Forelimb muscle (tissue), 1 donor: ENCODE results near the gene RFWD3. TPM values are rescaled to one million over a fixed set of nuclear protein-coding genes. Genes with fewer than 3 reads are reported as not detected.

ENCODE experiments used
- DNase-seq: peaks from one replicate; pipeline ENCODE4 v3.0.0-alpha.2; 2013; ENCODE audit warnings: low read depth
- polyA plus RNA-seq: library from polyadenylated mRNA; unstranded; fragments of 120-200 nt; gene quantifications from one replicate; pipeline ENCODE4 v1.2.1, GENCODE V29; 2013; ENCODE audit not compliant: insufficient read length

Gene RFWD3
- polyA plus RNA-seq, 1 donor = 9.1 TPM

DNA sequence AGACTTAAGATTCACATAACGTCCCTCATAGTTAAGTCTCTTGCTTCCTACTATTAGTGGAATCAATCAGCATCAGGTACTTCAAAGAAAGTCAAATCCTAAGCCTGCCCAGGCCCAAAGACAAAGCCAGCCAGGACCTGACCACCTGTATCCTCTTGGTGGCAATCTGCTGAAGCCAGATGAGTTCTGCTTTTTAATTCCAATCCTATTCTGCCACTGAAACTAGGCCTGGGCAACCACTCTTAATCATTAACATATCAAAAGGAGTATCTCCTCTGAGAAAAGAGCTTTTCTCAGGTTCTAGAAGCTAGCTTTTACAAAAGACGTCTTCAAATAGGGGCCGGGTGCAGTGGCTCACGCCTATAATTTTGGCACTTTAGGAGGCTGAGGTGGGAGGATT lies 44.7 kb downstream of the RFWD3 start:
- no peak for DNase-seq

DNA sequence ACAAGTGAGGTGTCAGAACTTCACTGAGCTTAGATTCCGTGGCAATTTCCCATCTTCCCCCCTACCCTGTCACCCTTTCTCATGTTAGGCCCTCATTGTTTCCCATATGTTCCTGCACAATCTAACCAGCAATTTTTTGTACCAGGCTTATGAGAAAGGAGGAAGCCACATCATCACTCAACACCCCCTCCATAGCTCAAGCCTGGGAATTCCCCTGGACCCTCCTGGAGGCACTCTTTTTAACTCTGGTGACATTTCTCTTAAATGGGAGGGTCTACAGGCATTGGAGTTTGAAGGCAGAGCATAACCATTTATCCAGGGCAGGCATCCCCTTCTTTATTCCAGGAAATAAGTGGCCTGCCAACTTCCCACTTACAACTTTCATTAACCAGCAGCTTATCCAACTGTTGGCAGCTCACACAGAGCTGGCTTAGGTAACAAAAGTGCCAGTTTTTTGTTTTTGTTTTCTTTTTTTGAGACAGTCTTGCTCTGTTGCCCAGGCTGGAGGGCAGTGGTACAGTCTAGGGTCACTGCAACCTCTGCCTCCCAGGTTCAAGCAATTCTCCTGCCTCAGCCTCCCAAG lies 49.4 kb downstream of the RFWD3 start:
- no peak for DNase-seq

- DNase-seq = no peak
Measured at GRCh38 chr16:74611721-74612120, 55.0 kb downstream of the RFWD3 start.

DNA sequence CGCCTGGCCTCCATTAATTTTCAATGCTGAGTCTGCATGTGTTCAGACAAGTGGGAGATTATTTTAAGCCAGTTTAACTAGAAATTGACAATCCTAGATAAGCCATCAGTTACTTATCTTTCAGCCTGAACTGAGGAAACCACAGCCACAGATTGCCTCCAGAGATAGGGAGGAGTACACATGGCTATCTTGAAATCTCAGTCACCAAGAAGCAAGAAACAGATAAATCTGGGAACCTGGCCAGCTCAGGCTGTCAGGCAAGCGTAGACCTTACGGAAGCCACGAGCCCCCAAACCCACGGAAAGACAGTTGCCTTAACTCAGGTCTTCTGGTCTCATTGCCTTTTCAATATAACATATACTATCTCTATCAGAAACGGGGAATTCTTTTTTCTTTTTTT lies 57.7 kb downstream of the RFWD3 start:
- DNase-seq = no peak

- DNase-seq = no peak
Measured at GRCh38 chr16:74608381-74608780, 58.3 kb downstream of the RFWD3 start.

DNA sequence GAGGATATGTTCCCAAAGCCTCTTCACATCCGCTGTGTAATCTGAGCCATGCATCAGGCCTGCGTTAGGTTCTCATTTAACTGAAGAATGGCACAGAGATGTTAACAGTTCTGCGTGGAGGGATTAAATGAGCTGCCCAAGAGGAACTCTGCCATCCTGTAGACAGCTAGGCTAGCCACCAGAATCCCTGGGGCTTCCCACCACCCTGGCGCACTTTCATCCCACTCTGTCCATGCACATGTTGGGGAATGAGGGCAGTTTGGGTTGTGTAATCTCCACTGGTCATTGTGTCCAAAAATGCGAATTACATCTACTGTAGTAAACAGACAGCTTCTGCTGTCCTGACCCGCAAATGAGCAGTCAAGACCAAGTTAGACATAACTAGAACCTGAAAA lies 58.7 kb downstream of the RFWD3 start:
- no peak for DNase-seq

DNA sequence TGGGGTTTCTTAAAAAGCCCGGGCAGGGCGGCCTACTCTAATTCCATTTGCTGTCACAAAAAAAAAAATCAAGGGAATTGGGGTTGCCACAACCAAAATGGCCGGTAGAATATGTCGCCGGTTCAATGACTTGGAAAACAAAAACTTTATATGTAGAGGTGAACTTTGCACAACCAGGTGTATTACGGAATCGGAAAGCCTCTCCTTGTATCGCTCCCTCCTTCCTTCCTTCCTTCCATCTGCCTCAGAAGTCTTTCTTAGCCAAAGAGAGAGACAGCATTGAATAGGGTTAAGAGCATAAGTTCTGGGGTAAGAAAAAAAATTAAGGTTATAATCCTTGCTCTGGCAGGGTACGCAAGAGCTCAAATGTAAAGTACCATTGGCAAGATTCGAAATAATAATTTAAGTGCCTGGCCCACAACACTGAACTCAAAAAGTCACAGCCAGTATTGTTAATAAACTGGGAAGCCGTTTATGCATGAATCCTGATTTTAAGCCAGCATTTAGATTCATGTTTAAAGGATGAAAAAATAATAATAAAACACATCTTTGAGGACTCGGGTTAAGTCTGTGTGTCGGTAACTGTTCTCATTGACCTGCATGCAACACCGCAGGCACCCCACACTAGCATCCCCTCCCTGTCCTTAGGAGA lies 59.2 kb downstream of the RFWD3 start:
- no peak for DNase-seq

DNA sequence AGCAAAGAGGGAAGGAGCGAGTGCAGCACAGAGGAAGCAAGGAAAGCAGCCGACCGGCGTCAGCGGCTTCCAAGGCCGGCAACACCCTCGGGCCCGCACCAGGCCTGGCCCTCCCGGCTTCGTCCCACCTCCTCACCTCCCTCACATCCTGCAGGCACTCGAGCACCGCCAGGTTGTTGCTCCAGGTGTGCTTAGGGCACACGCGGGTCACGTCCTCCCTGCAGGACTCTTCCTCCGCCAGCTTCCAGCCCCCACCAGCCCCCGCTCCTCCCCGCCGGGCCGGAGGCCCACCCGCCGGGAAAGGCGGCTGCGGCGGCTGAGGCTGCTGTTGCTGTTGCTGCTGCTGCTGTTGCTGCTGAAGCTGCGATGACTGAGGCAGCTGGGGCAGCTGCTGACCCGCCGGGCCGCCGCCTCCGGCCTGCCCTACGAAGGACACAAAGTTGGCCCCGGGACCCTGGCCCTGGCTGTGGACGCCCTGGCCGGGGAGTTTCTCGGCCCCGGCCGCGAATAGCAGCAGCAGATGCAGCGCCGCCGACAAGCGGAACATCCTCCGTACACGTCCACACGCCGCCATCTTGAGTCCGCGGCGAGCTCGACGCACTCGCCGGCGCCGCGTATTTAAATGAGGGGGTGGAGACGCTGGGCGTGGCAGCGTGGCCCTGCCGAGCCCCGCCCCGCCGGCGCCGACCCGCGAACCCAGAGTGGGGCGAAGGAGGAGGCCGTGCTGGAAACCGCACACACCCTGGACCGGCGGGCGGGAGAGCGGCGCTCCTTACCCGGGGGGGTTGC lies 60.0 kb downstream of the RFWD3 start, which contains the start of gene GLG1:
Gene GLG1, minus strand, starts transcription at position 594 of the 789 bp plus-strand sequence. Its CDS starts 20 bp downstream, at position 574.
- peak; percentile 73 for DNase-seq

DNA sequence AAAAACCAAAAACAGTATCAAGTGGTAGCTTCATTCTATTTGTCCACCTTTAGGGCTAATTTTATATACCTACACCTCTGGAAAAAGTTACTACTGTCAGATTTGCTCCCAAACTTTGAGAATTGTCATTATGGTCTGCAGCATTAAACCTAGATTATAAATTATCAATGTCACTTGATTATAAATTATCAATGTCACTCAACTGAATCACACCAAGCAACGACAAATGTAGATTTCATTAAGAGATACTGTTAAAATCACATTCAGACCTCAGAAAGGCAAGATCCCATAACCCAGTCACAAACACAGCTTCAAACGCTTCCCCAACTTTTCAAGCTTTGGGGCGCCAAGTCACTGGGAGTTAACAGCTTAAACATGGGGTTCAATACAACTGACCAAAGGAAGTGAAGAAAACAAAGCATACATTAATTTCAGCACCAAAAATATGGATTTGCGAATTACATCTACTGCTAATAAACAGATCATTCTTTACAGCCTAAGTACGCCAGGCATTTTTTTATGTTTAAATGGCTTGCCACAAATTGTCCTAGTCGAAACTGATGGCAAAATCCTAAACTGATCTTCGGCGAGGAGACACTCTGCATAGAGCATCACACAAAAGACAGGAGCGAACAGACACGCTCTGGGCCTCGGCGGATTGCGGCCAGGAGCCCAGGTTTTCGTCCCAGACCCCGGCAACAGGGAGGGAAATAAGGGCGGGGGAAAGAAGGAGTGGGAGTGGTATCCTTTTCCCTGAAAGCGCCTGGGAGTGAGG lies 60.7 kb downstream of the RFWD3 start:
- no peak for DNase-seq

DNA sequence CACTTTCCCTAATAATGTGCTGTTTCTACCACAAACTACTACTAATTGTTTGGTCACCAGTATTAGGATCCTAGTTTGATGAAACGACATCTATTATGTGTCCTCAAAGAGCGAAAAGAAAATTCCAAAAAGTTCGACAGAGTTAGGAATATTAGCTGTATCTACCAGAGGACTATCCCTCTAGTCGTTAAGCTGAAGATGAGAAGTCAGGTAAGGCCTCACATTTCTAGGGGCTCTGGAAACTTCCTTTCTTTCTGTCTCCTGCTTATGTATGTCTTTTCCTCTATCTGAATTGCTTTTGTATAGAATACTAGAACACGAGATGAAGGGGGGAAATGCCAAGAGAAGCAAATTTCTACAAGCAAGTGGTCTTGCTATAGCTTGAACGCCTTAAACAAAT lies 61.3 kb downstream of the RFWD3 start:
- DNase-seq = no peak

GRCh38 chr16:74603848-74604247 lies 62.8 kb downstream of the RFWD3 start:
- DNase-seq = no peak

DNA sequence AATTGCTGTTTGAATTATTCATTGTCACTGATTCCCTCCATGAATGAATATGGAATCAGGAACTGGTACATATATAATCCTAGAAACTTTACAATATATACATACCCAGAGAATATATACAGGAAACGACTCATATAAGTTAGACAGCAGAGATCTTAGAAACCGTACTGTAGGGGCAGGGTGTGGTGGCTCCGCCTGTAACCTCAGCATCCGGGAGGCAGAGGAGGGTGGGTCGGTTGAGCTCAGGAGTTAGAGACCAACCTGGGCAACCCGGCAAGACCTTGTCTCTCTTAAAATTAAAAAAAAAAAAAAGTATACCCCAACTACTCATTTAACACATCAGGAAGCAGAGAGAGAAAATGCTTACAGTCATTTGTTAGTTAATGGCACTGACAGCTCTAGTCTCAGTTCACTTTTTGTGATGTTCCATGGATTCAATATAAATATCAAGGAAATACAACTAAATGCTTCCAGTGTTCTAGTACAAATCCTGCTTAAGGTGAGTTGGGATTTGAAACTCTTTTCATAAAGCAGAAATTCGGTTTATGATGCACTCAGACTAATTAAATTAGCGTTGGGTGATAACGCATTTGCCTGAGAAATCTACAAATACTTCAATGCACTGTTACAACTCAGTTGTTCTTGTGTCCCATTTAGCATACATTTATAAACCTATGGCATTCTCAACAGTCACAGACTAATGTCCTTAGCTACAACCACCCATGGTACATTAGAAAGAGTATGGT lies 65.4 kb downstream of the RFWD3 start:
- no peak for DNase-seq

DNA sequence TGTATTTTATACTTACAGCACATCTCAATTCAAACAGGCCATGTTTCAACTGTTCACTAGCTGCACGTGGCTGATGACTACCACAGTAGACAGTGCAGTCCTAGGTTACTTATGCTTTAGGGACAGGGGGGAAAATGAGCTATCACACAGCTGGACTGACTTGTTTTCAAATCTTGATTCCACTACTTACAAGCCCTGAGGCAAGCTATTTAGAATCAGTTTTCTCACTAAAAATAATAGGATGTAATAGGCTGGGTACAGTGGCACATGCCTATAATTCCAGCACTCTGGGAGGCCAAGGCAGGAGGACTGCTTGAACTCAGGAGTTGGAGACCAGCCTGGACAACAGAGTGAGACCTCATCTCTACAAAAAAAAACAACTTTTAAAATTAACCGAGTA lies 70.1 kb downstream of the RFWD3 start:
- DNase-seq = no peak

GRCh38 chr16:74592847-74593246 lies 73.8 kb downstream of the RFWD3 start:
- no peak for DNase-seq

DNA sequence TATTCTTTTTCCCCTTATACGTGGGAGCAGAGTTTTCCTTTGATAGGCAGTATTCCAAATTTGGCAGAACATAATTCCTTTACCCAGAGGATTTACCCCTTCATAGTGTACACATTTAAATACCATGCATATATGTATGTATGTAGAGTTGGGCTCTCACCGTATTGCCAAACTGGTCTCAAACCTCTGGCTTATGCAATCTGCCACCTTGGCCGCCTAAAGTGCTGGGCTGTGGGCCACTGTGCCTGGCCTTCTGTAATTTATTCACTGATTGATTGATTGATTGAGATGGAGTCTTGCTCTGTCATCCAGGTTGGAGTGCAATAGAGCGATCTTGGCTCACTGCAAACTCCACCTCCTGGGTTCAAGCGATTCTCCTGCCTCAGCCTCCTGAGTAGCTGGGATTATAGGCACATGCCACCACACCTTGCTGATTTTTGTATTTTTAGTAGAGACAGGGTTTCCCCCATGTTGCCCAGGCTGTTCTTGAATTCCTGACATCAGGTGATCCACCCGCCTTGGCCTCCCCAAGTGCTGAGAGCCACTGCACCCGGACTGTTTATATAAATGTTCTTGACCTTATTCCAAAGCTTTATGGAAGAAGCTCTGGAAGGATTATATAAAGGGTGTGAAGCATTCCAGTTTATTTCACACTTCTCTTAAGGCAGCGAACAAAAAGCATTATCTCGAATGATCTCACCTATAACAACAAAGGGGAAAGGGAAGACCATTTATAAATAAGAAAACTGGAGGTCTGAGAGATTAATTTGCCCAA lies 74.6 kb downstream of the RFWD3 start:
- DNase-seq = no peak

DNA sequence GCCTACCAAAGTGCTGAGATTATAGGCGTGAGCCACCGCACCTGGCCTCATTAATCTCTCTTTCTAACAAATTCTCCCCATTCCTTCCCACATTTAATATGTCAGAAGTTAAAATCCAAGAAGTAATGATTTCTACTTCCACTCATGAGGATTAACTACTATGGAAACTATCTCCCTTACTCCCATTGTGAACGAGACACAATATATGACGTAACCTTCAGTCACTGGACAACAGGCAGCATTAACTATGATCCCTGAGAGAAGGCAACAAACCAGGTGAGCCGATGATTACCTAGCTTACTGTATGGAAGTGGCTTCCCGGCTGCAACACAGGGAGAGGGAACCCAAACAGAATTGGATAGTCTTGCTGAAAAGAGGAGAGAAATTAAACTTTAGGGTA lies 79.7 kb downstream of the RFWD3 start:
- DNase-seq = no peak

GRCh38 chr16:74585846-74586443 lies 80.7 kb downstream of the RFWD3 start:
- DNase-seq = no peak

GRCh38 chr16:74583926-74584666 lies 82.6 kb downstream of the RFWD3 start:
- DNase-seq = no peak

DNA sequence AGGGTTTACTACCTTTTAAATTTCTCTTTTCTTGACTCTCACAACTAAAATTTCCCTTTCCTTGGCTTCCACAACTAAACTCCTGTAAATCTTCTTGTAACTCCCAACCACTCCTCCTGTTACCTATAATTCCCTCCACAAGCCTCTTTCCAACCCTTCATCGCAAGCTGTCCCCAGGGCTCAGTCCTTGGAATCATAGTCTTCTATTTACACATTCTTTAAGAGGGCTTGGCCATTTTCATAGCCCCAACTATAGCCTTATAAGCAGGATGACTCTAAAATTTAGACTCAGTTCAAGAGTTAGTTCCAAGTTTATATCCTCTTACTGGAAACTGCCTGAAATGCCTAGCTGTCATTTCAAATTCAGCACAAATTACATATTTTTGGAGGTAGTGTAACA lies 83.7 kb downstream of the RFWD3 start:
- DNase-seq = no peak

DNA sequence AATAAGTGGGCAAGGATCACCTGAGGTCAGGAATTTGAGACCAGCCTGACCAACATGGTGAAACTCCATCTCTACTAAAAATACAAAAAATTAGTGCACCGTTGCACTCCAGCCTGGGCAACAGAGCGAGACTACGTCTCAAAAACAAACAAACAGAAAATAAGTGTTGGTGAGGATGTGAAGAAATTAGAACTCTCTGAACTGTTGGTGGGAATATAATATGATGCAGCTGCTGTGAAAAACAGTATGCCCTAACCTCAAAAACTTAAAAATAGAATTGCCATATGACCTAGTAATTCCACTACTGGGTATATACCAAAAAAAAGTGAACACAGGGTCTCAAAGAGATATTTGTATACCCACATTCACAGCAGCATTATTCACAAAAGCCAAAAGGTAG lies 85.8 kb downstream of the RFWD3 start:
- no peak for DNase-seq
